Measurements from ENCODE around the gene MYBBP1A.

- no peak for TF ChIP-seq CTCF (IDR thresholded peaks at IDR 0.05)
- TF ChIP-seq ZFX (IDR thresholded peaks at IDR 0.05; ENCODE audit: borderline replicate concordance): no peak
These were observed 48.3 kb downstream of the MYBBP1A start for GRCh38 chr17:4506892-4507291.

Measured in 22Rv1 (cell line).